Cardiac atrium fibroblast (primary cell): Measurements from ENCODE around the gene CCL19. TPM values are rescaled to one million over a fixed set of nuclear protein-coding genes. Genes with fewer than 3 reads are reported as not detected.

ENCODE experiments used
- total RNA-seq: library from RNA; depleted of rRNA; stranded (reverse); fragments of >200 nt; gene quantifications from 2 replicates; pipeline ENCODE4 v1.2.3, GENCODE V29; 2015

Gene CCL19
- total RNA-seq, result not detected in 2 replicates

GRCh38 chr9:34690983-34691935 lies at the start of gene CCL19:
Gene CCL19 (minus strand): TSS chr9:34691276. CDS start chr9:34691139, 137 bp downstream.

GRCh38 chr9:34710023-34710422 lies 18.9 kb upstream of the CCL19 start, which contains the start of gene CCL21:
Gene CCL21 (minus strand): TSS chr9:34710136. CDS start chr9:34710066, 70 bp downstream.

GRCh38 chr9:34662526-34663302 lies 28.4 kb downstream of the CCL19 start, which contains the start of gene CCL27:
Gene CCL27 (minus strand): TSS chr9:34662657. CDS start chr9:34662633, 24 bp downstream.

GRCh38 chr9:34651876-34652601 lies 39.0 kb downstream of the CCL19 start, which contains the start of gene IL11RA:
Gene IL11RA (plus strand): TSS chr9:34652185. CDS start chr9:34655218, 3,033 bp downstream.

GRCh38 chr9:34646211-34647083 lies 44.6 kb downstream of the CCL19 start, which contains the start of gene GALT:
Gene GALT (plus strand): TSS chr9:34646675. CDS start chr9:34646705, 30 bp downstream.

Other genes starting within 250 kb of the CCL19 start
- gene FAM219A, start 232.7 kb downstream of the CCL19 start, total RNA-seq, result 17.0 and 19.3 TPM in 2 replicates
- not detected in 2 replicates for gene DNAI1, start 232.5 kb downstream of the CCL19 start, total RNA-seq
- 1.6 TPM in 1 of 2 replicates, not detected in the other for gene ENHO, start 168.3 kb downstream of the CCL19 start, total RNA-seq
- 0.72 TPM in 1 of 2 replicates, not detected in the other for gene CNTFR, start 101.6 kb downstream of the CCL19 start, total RNA-seq
- gene RPP25L, start 79.2 kb downstream of the CCL19 start, total RNA-seq, result 27.7 and 48.4 TPM in 2 replicates
- 101 and 107 TPM in 2 replicates for gene DCTN3, start 70.8 kb downstream of the CCL19 start, total RNA-seq
- gene ARID3C, start 62.2 kb downstream of the CCL19 start, total RNA-seq, result 0.72 TPM in 1 of 2 replicates, not detected in the other
- gene SIGMAR1, start 53.5 kb downstream of the CCL19 start, total RNA-seq, result 81.8 and 109 TPM in 2 replicates
- 35.5 and 40.6 TPM in 2 replicates for gene GALT, start 44.6 kb downstream of the CCL19 start, total RNA-seq
- gene IL11RA, start 39.1 kb downstream of the CCL19 start, total RNA-seq, result 18.8 and 25.3 TPM in 2 replicates
- gene CCL27, start 28.6 kb downstream of the CCL19 start, total RNA-seq, result not detected in 2 replicates
- 1.4 TPM in 1 of 2 replicates, not detected in the other for gene CCL21, start 18.9 kb upstream of the CCL19 start, total RNA-seq